ENCODE measurements around the gene TGIF2. TPM values are rescaled to one million over a fixed set of nuclear protein-coding genes. Genes with fewer than 3 reads are reported as not detected.

Gene TGIF2
- total RNA-seq, 1 donor from 2014 or later, result 43.8 TPM

- CTCF ChIA-PET, result no interaction called here
- DNase-seq (no peak), ATAC-seq (ENCODE audit: low read depth) (no peak)
- no peak overlapping the region for H3K4me3 Mint-ChIP-seq
- peaks cover 10% of the 10 kb centered on the region for H3K4me1 Mint-ChIP-seq
- POLR2A ChIA-PET, result no interaction called here
- H3K9me3 Mint-ChIP-seq, result no peaks in the 10 kb centered on the region
- H3K27ac Mint-ChIP-seq, result peak overlapping the region; percentile 12
- no peaks in the 10 kb centered on the region for H3K27me3 Mint-ChIP-seq
- TF ChIP-seq CTCF (IDR thresholded peaks at IDR 0.05), result no peak
- intact Hi-C loops (cut with micrococcal nuclease), result no loop called here
- H3K36me3 Mint-ChIP-seq (ENCODE audit: low read depth), result peaks cover 42% of the 10 kb centered on the region
Measured at GRCh38 chr20:36528176-36528874, 45.1 kb upstream of the TGIF2 start.

GRCh38 chr20:36528875-36529417, 44.5 kb upstream of the TGIF2 start:
- peaks cover 40% of the 10 kb centered on the region for H3K36me3 Mint-ChIP-seq (ENCODE audit: low read depth)
- no peaks in the 10 kb centered on the region for H3K27me3 Mint-ChIP-seq
- POLR2A ChIA-PET, result no interaction called here
- intact Hi-C loops (cut with micrococcal nuclease), result no loop called here
- H3K4me3 Mint-ChIP-seq, result no peak overlapping the region
- no peaks in the 10 kb centered on the region for H3K9me3 Mint-ChIP-seq
- H3K4me1 Mint-ChIP-seq, result peaks cover 4% of the 10 kb centered on the region
- TF ChIP-seq CTCF (IDR thresholded peaks at IDR 0.05), result no peak
- ATAC-seq (ENCODE audit: low read depth), result no peak
- peak overlapping the region; percentile 12 for H3K27ac Mint-ChIP-seq
- no peak for DNase-seq
- CTCF ChIA-PET, result no interaction called here

- CTCF ChIA-PET, result no interaction called here
- no peaks in the 10 kb centered on the region for H3K9me3 Mint-ChIP-seq
- H3K4me1 Mint-ChIP-seq, result no peaks in the 10 kb centered on the region
- H3K27me3 Mint-ChIP-seq, result no peaks in the 10 kb centered on the region
- no peak for TF ChIP-seq CTCF (IDR thresholded peaks at IDR 0.05)
- ATAC-seq (ENCODE audit: low read depth), result no peak
- intact Hi-C loops (cut with micrococcal nuclease), result no loop called here
- no peak overlapping the region for H3K27ac Mint-ChIP-seq
- no peak overlapping the region for H3K4me3 Mint-ChIP-seq
- DNase-seq, result no peak
- H3K36me3 Mint-ChIP-seq (ENCODE audit: low read depth), result peaks cover 12% of the 10 kb centered on the region
- POLR2A ChIA-PET, result no interaction called here
Measured at GRCh38 chr20:36532388-36532787, 41.0 kb upstream of the TGIF2 start.

- H3K27me3 Mint-ChIP-seq, result no peaks in the 10 kb centered on the region
- DNase-seq, result no peak
- ChIA-PET CTCF (no interaction called here), POLR2A (interaction anchor here (0.5 kb wide), 1 partner anchor 332 kb away, joined by 3 read pairs; no protein-coding TSS in a partner anchor)
- H3K27ac Mint-ChIP-seq, result no peak overlapping the region
- H3K9me3 Mint-ChIP-seq, result no peaks in the 10 kb centered on the region
- intact Hi-C loops (cut with micrococcal nuclease), result no loop called here
- TF ChIP-seq CTCF (IDR thresholded peaks at IDR 0.05), result no peak
- ATAC-seq (ENCODE audit: low read depth), result no peak
- no peaks in the 10 kb centered on the region for H3K4me1 Mint-ChIP-seq
- H3K4me3 Mint-ChIP-seq, result no peak overlapping the region
- H3K36me3 Mint-ChIP-seq (ENCODE audit: low read depth), result peaks cover 8% of the 10 kb centered on the region
Measured at GRCh38 chr20:36532822-36533221, 40.6 kb upstream of the TGIF2 start.

- ChIA-PET POLR2A (interaction anchor here (0.7 kb wide), 1 partner anchor 449 kb away, joined by 5 read pairs; no protein-coding TSS in a partner anchor), CTCF (interaction anchor here (0.9 kb wide), 1 partner anchor 50 kb away, joined by 3 read pairs; no protein-coding TSS in a partner anchor)
- no peaks in the 10 kb centered on the region for H3K36me3 Mint-ChIP-seq (ENCODE audit: low read depth)
- H3K4me1 Mint-ChIP-seq, result peaks cover 6% of the 10 kb centered on the region
- H3K9me3 Mint-ChIP-seq, result no peaks in the 10 kb centered on the region
- no peak for TF ChIP-seq CTCF (IDR thresholded peaks at IDR 0.05)
- no peak overlapping the region for H3K27ac Mint-ChIP-seq
- intact Hi-C loops (cut with micrococcal nuclease), result no loop called here
- DNase-seq (no peak), ATAC-seq (ENCODE audit: low read depth) (no peak)
- H3K27me3 Mint-ChIP-seq, result no peaks in the 10 kb centered on the region
- no peak overlapping the region for H3K4me3 Mint-ChIP-seq
Measured at GRCh38 chr20:36538026-36538722, 35.2 kb upstream of the TGIF2 start.

Measured in activated B cell treated with CpG ODN at 0.5 μM for 24 hours (primary cell).